ENCODE data around the gene KCNH1.

KCNH1 gene

GRCh38 chr1:210700083-210700482, 433.9 kb downstream of the KCNH1 start:
- TF ChIP-seq, protein P1, sequence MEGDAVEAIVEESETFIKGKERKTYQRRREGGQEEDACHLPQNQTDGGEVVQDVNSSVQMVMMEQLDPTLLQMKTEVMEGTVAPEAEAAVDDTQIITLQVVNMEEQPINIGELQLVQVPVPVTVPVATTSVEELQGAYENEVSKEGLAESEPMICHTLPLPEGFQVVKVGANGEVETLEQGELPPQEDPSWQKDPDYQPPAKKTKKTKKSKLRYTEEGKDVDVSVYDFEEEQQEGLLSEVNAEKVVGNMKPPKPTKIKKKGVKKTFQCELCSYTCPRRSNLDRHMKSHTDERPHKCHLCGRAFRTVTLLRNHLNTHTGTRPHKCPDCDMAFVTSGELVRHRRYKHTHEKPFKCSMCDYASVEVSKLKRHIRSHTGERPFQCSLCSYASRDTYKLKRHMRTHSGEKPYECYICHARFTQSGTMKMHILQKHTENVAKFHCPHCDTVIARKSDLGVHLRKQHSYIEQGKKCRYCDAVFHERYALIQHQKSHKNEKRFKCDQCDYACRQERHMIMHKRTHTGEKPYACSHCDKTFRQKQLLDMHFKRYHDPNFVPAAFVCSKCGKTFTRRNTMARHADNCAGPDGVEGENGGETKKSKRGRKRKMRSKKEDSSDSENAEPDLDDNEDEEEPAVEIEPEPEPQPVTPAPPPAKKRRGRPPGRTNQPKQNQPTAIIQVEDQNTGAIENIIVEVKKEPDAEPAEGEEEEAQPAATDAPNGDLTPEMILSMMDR (IDR thresholded peaks at IDR 0.05; ENCODE audit: insufficient read depth, low read depth, low read length, missing control alignments), result no peak
- H3K4me3 ChIP-seq (ENCODE audit: low read depth, low read length), result no peak overlapping the region
- DNase-seq (ENCODE audit: low read depth), result no peak

DNA sequence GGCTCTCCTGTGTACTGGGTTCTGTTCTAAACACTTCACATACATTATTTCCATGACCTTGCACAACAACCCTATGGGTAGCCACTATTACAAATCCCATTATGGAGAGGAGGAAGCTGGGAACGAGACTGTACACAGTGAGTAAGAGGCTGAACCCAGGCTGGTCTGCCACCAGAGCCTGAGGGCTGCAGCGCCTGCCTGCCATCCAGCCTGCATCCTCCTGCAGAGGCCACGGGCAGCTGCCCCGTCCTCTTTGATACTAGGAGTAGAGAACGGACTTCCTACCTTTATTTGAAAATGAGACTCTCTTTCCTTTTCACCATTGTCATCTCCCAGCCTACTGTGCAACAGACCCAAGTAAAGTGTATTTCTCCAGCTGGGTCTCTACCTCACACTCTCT, 435.3 kb downstream of the KCNH1 start:
- TF ChIP-seq, protein P1 (IDR thresholded peaks at IDR 0.05; ENCODE audit: insufficient read depth, low read depth, low read length, missing control alignments), result no peak
- no peak overlapping the region for H3K4me3 ChIP-seq (ENCODE audit: low read depth, low read length)
- no peak for DNase-seq (ENCODE audit: low read depth)

DNA sequence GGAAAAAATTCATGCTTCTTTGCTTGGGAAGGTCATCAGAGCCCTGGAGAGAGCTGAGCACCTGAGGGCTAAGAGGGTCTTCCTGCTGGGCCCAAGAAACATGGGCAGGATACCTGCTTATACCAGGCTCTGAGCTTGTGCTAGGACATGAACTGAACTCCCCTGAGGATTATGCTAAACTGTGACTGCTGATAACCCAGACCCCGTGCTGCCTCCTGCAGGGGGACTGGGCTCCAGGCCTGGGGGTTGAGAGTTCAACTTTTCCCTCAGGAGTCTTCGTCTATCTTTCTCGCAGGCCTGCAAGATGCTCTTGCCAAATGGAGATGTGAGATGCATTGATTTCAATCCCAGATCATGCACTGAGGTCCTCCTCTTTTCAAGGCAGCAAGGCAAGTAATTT, 436.8 kb downstream of the KCNH1 start:
- H3K4me3 ChIP-seq (ENCODE audit: low read depth, low read length), result no peak overlapping the region
- DNase-seq (ENCODE audit: low read depth), result no peak
- TF ChIP-seq, protein P1 (IDR thresholded peaks at IDR 0.05; ENCODE audit: insufficient read depth, low read depth, low read length, missing control alignments), result no peak

GRCh38 chr1:210696709-210697108, 437.2 kb downstream of the KCNH1 start:
- DNase-seq (ENCODE audit: low read depth), result peak; percentile 87
- TF ChIP-seq, protein P1 (IDR thresholded peaks at IDR 0.05; ENCODE audit: insufficient read depth, low read depth, low read length, missing control alignments), result no peak
- no peak overlapping the region for H3K4me3 ChIP-seq (ENCODE audit: low read depth, low read length)

- DNase-seq (ENCODE audit: low read depth), result no peak
- H3K4me3 ChIP-seq (ENCODE audit: low read depth, low read length), result no peak overlapping the region
- TF ChIP-seq, protein P1 (IDR thresholded peaks at IDR 0.05; ENCODE audit: insufficient read depth, low read depth, low read length, missing control alignments), result no peak
Observed at GRCh38 chr1:210695026-210695425, 438.9 kb downstream of the KCNH1 start.

DNA sequence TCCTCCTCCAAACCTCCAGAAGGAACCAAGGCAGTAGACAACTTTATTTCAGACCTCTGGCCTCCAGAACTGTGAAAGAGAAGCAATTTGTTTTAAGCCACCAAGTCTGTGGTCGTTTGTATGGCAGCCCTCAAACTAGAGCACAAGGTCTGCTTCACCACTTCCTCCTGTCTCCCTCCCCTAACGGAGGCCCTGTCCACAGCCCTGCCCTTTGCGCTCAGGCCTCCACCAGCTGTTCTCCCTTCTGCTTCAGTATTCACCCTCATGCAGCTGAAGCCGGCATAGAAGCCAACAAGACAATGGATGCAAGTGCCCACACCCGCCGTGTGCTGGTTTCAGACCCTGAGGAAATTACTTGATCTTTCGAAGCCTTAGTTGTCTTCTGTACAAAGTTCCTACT, 441.2 kb downstream of the KCNH1 start:
- no peak overlapping the region for H3K4me3 ChIP-seq (ENCODE audit: low read depth, low read length)
- peak; percentile 61 for DNase-seq (ENCODE audit: low read depth)
- TF ChIP-seq, protein P1 (IDR thresholded peaks at IDR 0.05; ENCODE audit: insufficient read depth, low read depth, low read length, missing control alignments), result no peak

- DNase-seq (ENCODE audit: low read depth), result no peak
- TF ChIP-seq, protein P1 (IDR thresholded peaks at IDR 0.05; ENCODE audit: insufficient read depth, low read depth, low read length, missing control alignments), result no peak
- H3K4me3 ChIP-seq (ENCODE audit: low read depth, low read length), result no peak overlapping the region
Observed at GRCh38 chr1:210691039-210691610, 442.8 kb downstream of the KCNH1 start.
